Measurements from ENCODE around the gene PTTG1IP.

Gene PTTG1IP

GRCh38 chr21:44907225-44907965, 33.9 kb upstream of the PTTG1IP start:
- DNase-seq (ENCODE audit: low spot score): no peak
- TF ChIP-seq CTCF (IDR thresholded peaks at IDR 0.05; ENCODE audit: extremely low read depth, missing control alignments): no peak

- DNase-seq (ENCODE audit: low spot score): no peak
- no peak for TF ChIP-seq CTCF (IDR thresholded peaks at IDR 0.05; ENCODE audit: extremely low read depth, missing control alignments)
These were observed 32.2 kb upstream of the PTTG1IP start for GRCh38 chr21:44905728-44906090.

GRCh38 chr21:44905016-44905727, 31.7 kb upstream of the PTTG1IP start:
- no peak for TF ChIP-seq CTCF (IDR thresholded peaks at IDR 0.05; ENCODE audit: extremely low read depth, missing control alignments)
- no peak for DNase-seq (ENCODE audit: low spot score)

GRCh38 chr21:44904141-44904923, 30.8 kb upstream of the PTTG1IP start:
- no peak for TF ChIP-seq CTCF (IDR thresholded peaks at IDR 0.05; ENCODE audit: extremely low read depth, missing control alignments)
- DNase-seq (ENCODE audit: low spot score): no peak

GRCh38 chr21:44903689-44904088, 30.2 kb upstream of the PTTG1IP start:
- TF ChIP-seq CTCF (IDR thresholded peaks at IDR 0.05; ENCODE audit: extremely low read depth, missing control alignments): no peak
- DNase-seq (ENCODE audit: low spot score): no peak

GRCh38 chr21:44903050-44903685, 29.7 kb upstream of the PTTG1IP start:
- no peak for TF ChIP-seq CTCF (IDR thresholded peaks at IDR 0.05; ENCODE audit: extremely low read depth, missing control alignments)
- no peak for DNase-seq (ENCODE audit: low spot score)

Data from GM20000 (cell line).